Thoracic aorta (tissue), 2 donors: ENCODE data around the gene DEPDC5. TPM values are rescaled to one million over a fixed set of nuclear protein-coding genes. Genes with fewer than 3 reads are reported as not detected.
"Not testable (repeated sequence)": the region's sequence is repeated elsewhere in the genome, so short reads cannot be mapped to it uniquely, and the experiment has no call there.

Experiments used
- ATAC-seq: fragments of 150-250 bp; one replicate; pipeline ENCODE4 v1.8.0; 2017; ENCODE audit warnings: low read depth; ENCODE audit not compliant: insufficient number of reproducible peaks, low FRiP score
- DNase-seq: peaks from one replicate; pipeline ENCODE4 v3.0.0-alpha.2; 2020; ENCODE audit warnings: low spot score
- H3K27ac ChIP-seq, 2 donors: fragments of 200-600 bp; sonication (generic); 1 replicate in 1 of 2; 2 replicates in 1 of 2; pipeline ENCODE4 v1.5.1; 2016; ENCODE audit warnings: mild to moderate bottlenecking in 2 of 2, moderate library complexity in 2 of 2
- H3K27me3 ChIP-seq: fragments of 200-600 bp; sonication (generic); replicated peaks from 2 replicates; pipeline ENCODE4 v1.6.0; 2016; ENCODE audit warnings: mild to moderate bottlenecking; ENCODE audit not compliant: insufficient read depth
- H3K36me3 ChIP-seq: fragments of 200-600 bp; sonication (generic); one replicate; pipeline ENCODE4 v1.5.1; 2016
- H3K4me1 ChIP-seq, 2 donors: fragments of 200-600 bp; sonication (generic); 1 replicate in 1 of 2; 2 replicates in 1 of 2; pipeline versions ENCODE4 v1.5.1 to v1.6.0; 2016; ENCODE audit warnings: low read depth in 2 of 2, mild to moderate bottlenecking in 1 of 2; ENCODE audit not compliant: control insufficient read depth in 1 of 2
- H3K4me3 ChIP-seq: fragments of 200-600 bp; sonication (generic); 2 replicates; pipeline ENCODE4 v1.5.1; 2016; ENCODE audit warnings: mild to moderate bottlenecking
- H3K9me3 ChIP-seq: fragments of 200-600 bp; sonication (generic); 2 replicates; pipeline ENCODE4 v1.5.1; 2016
- total RNA-seq, 2 donors: library from RNA; depleted of rRNA; stranded (reverse); fragments of >200 nt; gene quantifications; one replicate each; pipeline versions ENCODE4 v1.1.0 to v1.2.3, GENCODE V29; 2016
- TF ChIP-seq, protein P1 (sequence below): fragments of 200-600 bp; sonication (generic); IDR thresholded peaks from one replicate; pipeline ENCODE4 v1.5.1; 2019; ENCODE audit warnings: antibody characterized with exemption

Gene DEPDC5
- total RNA-seq, 2 donors from 2014 or later: 31.3 to 52.7 TPM

DNA sequence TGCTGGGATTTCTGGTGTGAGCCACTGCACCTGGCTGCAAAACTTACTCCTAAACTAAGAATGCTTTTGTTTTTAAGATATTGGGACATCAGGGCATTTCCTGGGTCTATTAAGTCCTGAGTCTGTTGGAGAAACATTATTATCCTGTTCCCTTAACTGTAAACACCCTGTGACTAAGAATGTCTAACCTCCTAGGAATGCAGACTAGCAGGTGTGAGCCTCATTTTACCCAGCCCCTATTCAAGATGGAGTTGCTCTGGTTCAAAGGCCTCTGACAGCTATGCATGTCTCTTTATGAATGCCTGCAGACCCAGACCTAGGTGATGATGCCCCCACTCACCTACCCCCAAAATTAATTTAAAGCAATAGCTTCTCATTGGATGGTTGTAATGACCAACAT lies 46.2 kb downstream of the DEPDC5 start:
- TF ChIP-seq, protein P1, sequence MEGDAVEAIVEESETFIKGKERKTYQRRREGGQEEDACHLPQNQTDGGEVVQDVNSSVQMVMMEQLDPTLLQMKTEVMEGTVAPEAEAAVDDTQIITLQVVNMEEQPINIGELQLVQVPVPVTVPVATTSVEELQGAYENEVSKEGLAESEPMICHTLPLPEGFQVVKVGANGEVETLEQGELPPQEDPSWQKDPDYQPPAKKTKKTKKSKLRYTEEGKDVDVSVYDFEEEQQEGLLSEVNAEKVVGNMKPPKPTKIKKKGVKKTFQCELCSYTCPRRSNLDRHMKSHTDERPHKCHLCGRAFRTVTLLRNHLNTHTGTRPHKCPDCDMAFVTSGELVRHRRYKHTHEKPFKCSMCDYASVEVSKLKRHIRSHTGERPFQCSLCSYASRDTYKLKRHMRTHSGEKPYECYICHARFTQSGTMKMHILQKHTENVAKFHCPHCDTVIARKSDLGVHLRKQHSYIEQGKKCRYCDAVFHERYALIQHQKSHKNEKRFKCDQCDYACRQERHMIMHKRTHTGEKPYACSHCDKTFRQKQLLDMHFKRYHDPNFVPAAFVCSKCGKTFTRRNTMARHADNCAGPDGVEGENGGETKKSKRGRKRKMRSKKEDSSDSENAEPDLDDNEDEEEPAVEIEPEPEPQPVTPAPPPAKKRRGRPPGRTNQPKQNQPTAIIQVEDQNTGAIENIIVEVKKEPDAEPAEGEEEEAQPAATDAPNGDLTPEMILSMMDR: no peak
- H3K27ac ChIP-seq: no peak overlapping the region
- peaks cover 54% of the 10 kb centered on the region for H3K36me3 ChIP-seq
- H3K4me3 ChIP-seq: no peak overlapping the region
- ATAC-seq (no peak), DNase-seq (no peak)
- H3K4me1 ChIP-seq: no peaks in the 10 kb centered on the region
- no peaks in the 10 kb centered on the region for H3K27me3 ChIP-seq
- no peaks in the 10 kb centered on the region for H3K9me3 ChIP-seq

DNA sequence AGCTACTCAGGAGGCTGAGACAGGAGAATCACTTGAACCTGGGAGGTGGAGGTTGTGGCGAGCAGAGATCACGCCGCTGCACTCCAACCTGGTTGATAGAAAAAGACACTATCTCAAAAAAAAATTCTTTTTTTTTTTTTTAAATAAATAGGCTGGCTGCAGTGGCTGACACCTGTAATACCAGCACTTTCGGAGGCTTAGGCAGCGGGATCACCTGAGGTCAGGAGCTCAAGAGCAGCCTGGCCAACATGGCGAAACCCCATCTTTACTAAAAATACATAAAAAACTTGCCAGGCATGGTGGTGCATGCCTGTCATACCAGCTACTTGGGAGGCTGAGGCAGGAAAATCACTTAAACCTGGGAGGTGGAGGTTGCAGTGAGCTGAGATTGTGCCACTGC lies 47.0 kb downstream of the DEPDC5 start:
- not testable (repeated sequence) for ATAC-seq, DNase-seq, H3K27ac ChIP-seq, H3K27me3 ChIP-seq, H3K4me3 ChIP-seq, H3K4me1 ChIP-seq, H3K9me3 ChIP-seq
- H3K36me3 ChIP-seq: peaks cover 59% of the 10 kb centered on the region

DNA sequence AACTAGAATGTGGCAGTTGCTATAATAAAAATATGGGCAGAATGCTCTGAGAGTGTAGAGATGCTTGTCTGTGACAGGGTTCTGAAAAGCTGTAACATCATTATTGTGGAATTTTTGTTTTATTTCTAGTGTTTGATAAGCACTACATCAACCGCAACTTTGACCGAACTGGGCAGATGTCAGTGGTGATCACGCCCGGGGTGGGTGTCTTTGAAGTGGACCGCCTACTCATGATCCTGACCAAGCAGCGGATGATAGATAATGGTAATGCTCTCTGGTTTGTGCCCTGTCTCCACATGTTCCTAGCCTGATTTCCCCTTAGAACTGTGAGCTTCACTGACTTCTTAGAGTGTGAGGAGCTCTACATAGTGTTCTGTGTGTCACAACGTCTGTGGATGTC lies 48.8 kb downstream of the DEPDC5 start:
- peaks cover 61% of the 10 kb centered on the region for H3K36me3 ChIP-seq
- TF ChIP-seq, protein P1: no peak

DNA sequence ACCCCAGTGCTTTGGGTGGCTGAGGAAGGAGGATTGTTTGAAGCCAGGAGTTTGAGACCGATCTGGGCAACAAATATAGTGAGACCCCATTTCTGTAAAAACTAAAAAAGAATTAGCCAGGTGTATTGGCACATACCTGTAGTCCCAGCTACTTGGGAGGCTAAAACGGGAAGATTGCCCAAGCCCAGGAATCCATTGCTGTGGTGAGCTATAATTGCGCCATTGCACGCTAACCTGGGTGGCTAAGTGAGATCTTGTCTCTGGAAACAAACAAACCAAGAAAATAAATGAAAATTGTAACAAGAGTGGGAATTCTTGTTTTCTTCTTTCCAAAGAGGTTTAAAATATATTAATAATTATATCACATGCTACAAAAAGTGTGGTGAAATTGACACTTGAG lies 52.9 kb downstream of the DEPDC5 start:
- H3K4me3 ChIP-seq: no peak overlapping the region
- no peaks in the 10 kb centered on the region for H3K27me3 ChIP-seq
- H3K4me1 ChIP-seq: no peaks in the 10 kb centered on the region
- no peak for ATAC-seq
- H3K36me3 ChIP-seq: peaks cover 60% of the 10 kb centered on the region
- TF ChIP-seq, protein P1: no peak
- H3K27ac ChIP-seq: no peak overlapping the region
- H3K9me3 ChIP-seq: no peaks in the 10 kb centered on the region
- DNase-seq: no peak

More for the DNA sequence above, 48.8 kb downstream of the DEPDC5 start:
- Histone ChIP-seq H3K4me3 (no peak overlapping the region), H3K9me3 (no peaks in the 10 kb centered on the region), H3K27me3 (no peaks in the 10 kb centered on the region), H3K4me1 (no peaks in the 10 kb centered on the region), H3K27ac (no peak overlapping the region)
- DNase-seq: no peak
- no peak for ATAC-seq

DNA sequence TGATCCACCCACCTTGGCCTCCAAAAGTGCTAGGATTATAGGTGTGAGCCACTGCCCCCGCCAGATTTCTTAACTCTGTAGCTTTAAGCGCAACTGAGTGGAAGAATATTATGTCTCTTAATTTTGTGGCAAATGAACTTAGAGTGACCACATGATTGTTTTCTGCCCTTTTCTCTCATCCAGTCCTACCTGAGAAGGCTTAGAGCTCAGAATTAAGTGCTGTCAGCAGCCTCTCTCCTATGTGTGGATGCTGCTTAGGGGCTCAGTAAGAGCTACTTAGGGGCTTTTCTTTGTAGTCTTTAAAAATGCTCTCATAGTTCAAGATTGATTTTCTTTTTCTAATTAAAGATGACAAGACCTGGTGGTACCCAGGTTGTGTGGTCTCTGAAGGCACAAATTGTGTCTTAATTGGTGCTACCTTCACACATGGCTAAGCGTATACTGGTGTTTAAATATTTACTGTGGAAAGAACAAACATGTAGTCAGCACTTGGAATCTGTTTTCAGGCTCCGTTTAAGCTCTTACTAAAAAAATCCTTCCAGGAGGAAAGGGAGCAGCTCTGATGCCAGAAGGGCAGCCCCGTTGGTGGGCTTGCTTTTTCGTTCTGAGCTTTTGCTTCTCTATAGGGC lies 59.3 kb downstream of the DEPDC5 start:
- H3K4me3 ChIP-seq: no peak overlapping the region
- no peaks in the 10 kb centered on the region for H3K9me3 ChIP-seq
- TF ChIP-seq, protein P1: no peak
- ATAC-seq (no peak), DNase-seq (no peak)
- H3K27ac ChIP-seq: no peak overlapping the region
- H3K4me1 ChIP-seq: no peaks in the 10 kb centered on the region
- H3K27me3 ChIP-seq: no peaks in the 10 kb centered on the region
- H3K36me3 ChIP-seq: peaks cover 58% of the 10 kb centered on the region

DNA sequence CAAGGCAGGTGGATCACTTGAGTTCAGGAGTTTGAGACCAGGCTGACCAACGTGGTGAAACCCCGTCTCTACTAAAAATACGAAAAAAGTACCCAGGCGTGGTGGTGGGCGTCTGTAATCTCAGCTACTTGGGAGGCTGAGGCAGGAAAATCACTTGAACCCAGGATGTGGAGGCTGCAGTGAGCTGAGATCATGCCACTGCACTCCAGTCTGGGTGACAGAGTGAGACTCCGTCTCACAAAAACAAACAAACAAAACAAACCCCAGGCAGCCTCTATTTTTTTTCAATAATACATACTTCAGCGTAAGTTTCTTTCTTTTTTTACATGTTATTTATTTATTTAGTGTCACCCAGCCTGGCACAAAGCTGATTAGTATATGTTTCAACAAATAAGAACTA lies 60.1 kb downstream of the DEPDC5 start:
- H3K9me3 ChIP-seq, H3K4me1 ChIP-seq, H3K27me3 ChIP-seq, ATAC-seq, DNase-seq, H3K27ac ChIP-seq, H3K4me3 ChIP-seq: not testable (repeated sequence)
- H3K36me3 ChIP-seq: peaks cover 66% of the 10 kb centered on the region
